ENCODE data around the gene KCNQ1OT1.

DNA sequence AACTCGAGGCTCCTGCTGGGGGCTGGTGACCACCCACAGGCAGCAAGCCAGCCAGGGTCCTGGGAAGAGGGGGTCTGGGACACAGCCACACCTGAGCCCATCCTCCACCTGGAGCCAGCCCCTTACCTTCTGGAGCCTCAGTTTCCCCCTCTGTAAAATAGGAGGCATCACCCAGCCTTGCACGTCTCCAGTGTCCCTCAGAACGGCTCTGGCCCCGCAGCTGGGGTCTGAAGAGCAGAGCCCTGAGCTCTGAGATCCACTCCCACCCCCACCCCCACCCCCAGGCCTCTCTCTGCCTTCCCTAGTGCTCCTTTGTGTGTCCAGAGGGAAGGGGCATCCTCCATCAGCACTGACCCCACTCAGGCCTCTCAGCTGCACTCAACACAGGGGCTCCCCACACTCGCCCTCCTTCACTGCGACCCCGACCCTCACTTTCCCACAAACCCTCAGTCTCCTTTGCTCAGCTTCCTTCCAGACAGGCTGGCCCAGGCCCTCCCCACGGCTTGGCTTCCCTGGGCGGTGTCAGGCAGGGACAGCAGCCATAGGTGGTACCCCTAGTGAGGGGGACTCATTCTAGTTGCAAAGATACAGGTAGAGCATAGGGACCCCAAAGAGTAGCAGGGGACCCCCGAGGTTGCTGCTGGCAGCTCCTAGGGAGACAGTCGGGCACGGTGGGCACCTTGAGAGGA is 33.3 kb upstream of the KCNQ1OT1 start:
- TF ChIP-seq, protein P1, sequence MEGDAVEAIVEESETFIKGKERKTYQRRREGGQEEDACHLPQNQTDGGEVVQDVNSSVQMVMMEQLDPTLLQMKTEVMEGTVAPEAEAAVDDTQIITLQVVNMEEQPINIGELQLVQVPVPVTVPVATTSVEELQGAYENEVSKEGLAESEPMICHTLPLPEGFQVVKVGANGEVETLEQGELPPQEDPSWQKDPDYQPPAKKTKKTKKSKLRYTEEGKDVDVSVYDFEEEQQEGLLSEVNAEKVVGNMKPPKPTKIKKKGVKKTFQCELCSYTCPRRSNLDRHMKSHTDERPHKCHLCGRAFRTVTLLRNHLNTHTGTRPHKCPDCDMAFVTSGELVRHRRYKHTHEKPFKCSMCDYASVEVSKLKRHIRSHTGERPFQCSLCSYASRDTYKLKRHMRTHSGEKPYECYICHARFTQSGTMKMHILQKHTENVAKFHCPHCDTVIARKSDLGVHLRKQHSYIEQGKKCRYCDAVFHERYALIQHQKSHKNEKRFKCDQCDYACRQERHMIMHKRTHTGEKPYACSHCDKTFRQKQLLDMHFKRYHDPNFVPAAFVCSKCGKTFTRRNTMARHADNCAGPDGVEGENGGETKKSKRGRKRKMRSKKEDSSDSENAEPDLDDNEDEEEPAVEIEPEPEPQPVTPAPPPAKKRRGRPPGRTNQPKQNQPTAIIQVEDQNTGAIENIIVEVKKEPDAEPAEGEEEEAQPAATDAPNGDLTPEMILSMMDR (IDR thresholded peaks at IDR 0.05): no peak
- no peak for TF ChIP-seq POLR2A (IDR thresholded peaks at IDR 0.05)
